ENCODE results near the gene TFR2. TPM values are rescaled to one million over a fixed set of nuclear protein-coding genes. Genes with fewer than 3 reads are reported as not detected.
A peak's percentile ranks its signal among the peaks of the same experiment; 100 is the strongest.

The TFR2 gene
- total and polyA plus RNA-seq, 2 of the 13 experiments (the other 11 are each of a cell fraction or from before 2014, with no cell fraction given), result 36.9 to 64.2 TPM

DNA sequence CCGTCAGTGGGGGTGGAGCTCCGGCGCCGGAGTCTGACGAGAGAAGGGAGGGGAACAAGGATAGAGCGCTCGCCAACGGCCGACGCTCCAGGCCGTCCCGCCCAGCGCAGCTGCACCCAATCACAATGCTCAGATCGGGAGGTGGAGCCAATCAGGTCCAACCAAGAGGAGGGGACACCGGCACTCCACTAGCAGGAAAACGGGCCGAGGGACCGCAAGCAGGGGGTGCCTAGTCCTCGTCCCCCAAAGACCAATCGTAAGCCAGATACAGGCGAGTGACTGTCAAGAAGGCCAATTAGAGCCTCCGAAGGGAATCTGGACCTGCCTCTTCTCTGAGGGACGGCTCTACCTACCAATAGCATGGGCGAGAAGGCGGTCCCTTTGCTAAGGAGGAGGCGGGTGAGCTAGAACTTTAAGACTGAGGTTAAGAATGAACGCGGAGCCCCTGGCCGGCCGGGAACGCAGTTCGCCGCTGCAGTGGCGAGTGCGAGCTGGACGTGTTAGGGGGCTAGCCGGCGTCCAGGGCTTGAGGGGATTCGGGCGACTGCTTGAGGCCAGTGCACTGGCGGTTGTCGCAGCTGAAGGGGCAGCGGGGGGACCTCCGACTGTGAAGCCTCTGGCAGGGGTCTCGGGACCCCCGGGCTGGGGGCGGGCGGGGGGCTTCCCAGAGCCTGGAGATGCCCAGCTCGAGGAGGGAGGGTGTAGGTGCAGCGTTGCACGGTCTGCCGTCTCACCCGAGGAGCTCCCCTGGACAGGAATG, 54.9 kb downstream of the TFR2 start, which contains the start of gene FBXO24 (continued):
- TF ChIP-seq ZNF280D (CRISPR knock-in tag; IDR thresholded peaks at IDR 0.05), result no peak
- 0 out of 2 replicates have a peak, but pooled peaks have one; percentile 28 for TF ChIP-seq ZNF430 (CRISPR knock-in tag; IDR thresholded peaks at IDR 0.05)
- TF ChIP-seq ZNF672 (CRISPR knock-in tag; IDR thresholded peaks at IDR 0.05), result no peak
- TF ChIP-seq ZMAT3 (CRISPR knock-in tag; conservative IDR thresholded peaks at IDR 0.05), result no peak
- peak; percentile 54; the same call in 1 of the 2 replicates for TF ChIP-seq TFDP1 (CRISPR knock-in tag; IDR thresholded peaks at IDR 0.05; ENCODE audit: borderline replicate concordance)
- no peak for TF ChIP-seq SNRNP70 (IDR thresholded peaks at IDR 0.05; ENCODE audit: low read depth, low read length)
- no peak for TF ChIP-seq SNAPC5 (CRISPR knock-in tag; IDR thresholded peaks at IDR 0.05; ENCODE audit: borderline replicate concordance)
- TF ChIP-seq, protein P1, sequence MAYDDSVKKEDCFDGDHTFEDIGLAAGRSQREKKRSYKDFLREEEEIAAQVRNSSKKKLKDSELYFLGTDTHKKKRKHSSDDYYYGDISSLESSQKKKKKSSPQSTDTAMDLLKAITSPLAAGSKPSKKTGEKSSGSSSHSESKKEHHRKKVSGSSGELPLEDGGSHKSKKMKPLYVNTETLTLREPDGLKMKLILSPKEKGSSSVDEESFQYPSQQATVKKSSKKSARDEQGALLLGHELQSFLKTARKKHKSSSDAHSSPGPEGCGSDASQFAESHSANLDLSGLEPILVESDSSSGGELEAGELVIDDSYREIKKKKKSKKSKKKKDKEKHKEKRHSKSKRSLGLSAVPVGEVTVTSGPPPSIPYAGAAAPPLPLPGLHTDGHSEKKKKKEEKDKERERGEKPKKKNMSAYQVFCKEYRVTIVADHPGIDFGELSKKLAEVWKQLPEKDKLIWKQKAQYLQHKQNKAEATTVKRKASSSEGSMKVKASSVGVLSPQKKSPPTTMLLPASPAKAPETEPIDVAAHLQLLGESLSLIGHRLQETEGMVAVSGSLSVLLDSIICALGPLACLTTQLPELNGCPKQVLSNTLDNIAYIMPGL (CRISPR knock-in tag; IDR thresholded peaks at IDR 0.05; ENCODE audit: borderline replicate concordance in 1 of 2, low read depth in 1 of 2), result peak in 1 of 2 experiments; percentile 73; a peak in 3 of 4 replicates
- no peak for TF ChIP-seq RAD51 (IDR thresholded peaks at IDR 0.05; ENCODE audit: borderline replicate concordance)
- TF ChIP-seq UBTF (CRISPR knock-in tag; IDR thresholded peaks at IDR 0.05), result no peak
- peak; percentile 38; the same call in 1 of the 2 replicates for TF ChIP-seq TSC22D2 (CRISPR knock-in tag; IDR thresholded peaks at IDR 0.05; ENCODE audit: borderline replicate concordance)
- no peak for TF ChIP-seq ZMYM2 (CRISPR knock-in tag; IDR thresholded peaks at IDR 0.05)
- no peak for TF ChIP-seq ZNF503 (CRISPR knock-in tag; IDR thresholded peaks at IDR 0.05)
- peak; percentile 60; the same call in 1 of the 2 replicates for TF ChIP-seq GATAD1 (CRISPR knock-in tag; IDR thresholded peaks at IDR 0.05)
- TF ChIP-seq TGIF2 (CRISPR knock-in tag; IDR thresholded peaks at IDR 0.05), result no peak
